Common myeloid progenitor, CD34-positive (primary cell): ENCODE data around the gene CEP41.
A peak's percentile ranks its signal among the peaks of the same experiment; 100 is the strongest.

Source experiments
- CTCF ChIA-PET: fragments of 350-600 bp; sonication (Branson Sonifier 250); formaldehyde crosslinking; loops from one replicate; lab custom pipeline; 2021; ENCODE audit warnings: antibody characterized with exemption; lab: Charles Lee
- POLR2A ChIA-PET: fragments of 350-600 bp; sonication (Branson Sonifier 250); formaldehyde crosslinking; loops from one replicate; lab custom pipeline; 2021; ENCODE audit warnings: antibody characterized with exemption; lab: Charles Lee
- DNase-seq, 3 donors: peaks; one replicate each; pipeline versions ENCODE4 v3.0.0 to v3.0.0-alpha.2; 2013
- H3K27ac ChIP-seq, 2 experiments: 1 replicate in 1 of 2; 2 replicates in 1 of 2; pipeline ENCODE4 v1.7.0; 2013; ENCODE audit warnings: inconsistent platforms in 2 of 2, low read length in 2 of 2, mild to moderate bottlenecking in 2 of 2, low read depth in 1 of 2, moderate library complexity in 1 of 2; ENCODE audit not compliant: severe bottlenecking in 2 of 2, insufficient read depth in 1 of 2, poor library complexity in 1 of 2
- H3K27me3 ChIP-seq, 5 experiments: replicated peaks in 2 of 5; 1 replicate in 3 of 5; 2 replicates in 2 of 5; pipeline versions ENCODE4 v1.6.1 to v1.7.0; 2013; ENCODE audit warnings: low read length in 4 of 5, mild to moderate bottlenecking in 2 of 5, moderate library complexity in 2 of 5, inconsistent platforms in 1 of 5; ENCODE audit not compliant: insufficient read depth in 5 of 5, control insufficient read depth in 4 of 5
- H3K36me3 ChIP-seq, 4 experiments: 1 replicate in 2 of 4; 2 replicates in 2 of 4; pipeline versions ENCODE4 v1.6.1 to v1.7.0; 2013; ENCODE audit warnings: low read length in 3 of 4, control low read depth in 1 of 4, mild to moderate bottlenecking in 1 of 4; ENCODE audit not compliant: control insufficient read depth in 4 of 4, insufficient read depth in 4 of 4
- H3K4me1 ChIP-seq, 4 experiments: 1 replicate in 3 of 4; 2 replicates in 1 of 4; pipeline versions ENCODE4 v1.6.1 to v1.7.1; 2013; ENCODE audit warnings: low read length in 3 of 4, mild to moderate bottlenecking in 3 of 4, control low read depth in 1 of 4, inconsistent platforms in 1 of 4, moderate library complexity in 1 of 4; ENCODE audit not compliant: control insufficient read depth in 4 of 4, insufficient read depth in 4 of 4; ENCODE audit errors: control extremely low read depth in 1 of 4
- H3K4me3 ChIP-seq, 7 experiments: 1 replicate in 4 of 7; 2 replicates in 3 of 7; pipeline versions ENCODE4 v1.5.1 to v1.7.0; 2013; ENCODE audit warnings: mild to moderate bottlenecking in 7 of 7, low read length in 6 of 7, moderate library complexity in 6 of 7, inconsistent platforms in 2 of 7, low read depth in 2 of 7, control low read depth in 1 of 7; ENCODE audit not compliant: insufficient read depth in 4 of 7, control insufficient read depth in 1 of 7; ENCODE audit errors: extremely low read depth in 1 of 7
- H3K9me3 ChIP-seq, 5 experiments: 1 replicate in 4 of 5; 2 replicates in 1 of 5; pipeline versions ENCODE4 v1.6.1 to v1.7.1; 2013; ENCODE audit warnings: low read length in 4 of 5, mild to moderate bottlenecking in 2 of 5, inconsistent platforms in 1 of 5, low read depth in 1 of 5, moderate library complexity in 1 of 5; ENCODE audit not compliant: control insufficient read depth in 4 of 5, insufficient read depth in 2 of 5; ENCODE audit errors: control extremely low read depth in 1 of 5
- WGBS: methylation state at CpG from one replicate; pipeline ENCODE4 v1.1.5; 2013; ENCODE audit not compliant: insufficient coverage; 5-methylcytosine and 5-hydroxymethylcytosine counted together

CEP41 gene

DNA sequence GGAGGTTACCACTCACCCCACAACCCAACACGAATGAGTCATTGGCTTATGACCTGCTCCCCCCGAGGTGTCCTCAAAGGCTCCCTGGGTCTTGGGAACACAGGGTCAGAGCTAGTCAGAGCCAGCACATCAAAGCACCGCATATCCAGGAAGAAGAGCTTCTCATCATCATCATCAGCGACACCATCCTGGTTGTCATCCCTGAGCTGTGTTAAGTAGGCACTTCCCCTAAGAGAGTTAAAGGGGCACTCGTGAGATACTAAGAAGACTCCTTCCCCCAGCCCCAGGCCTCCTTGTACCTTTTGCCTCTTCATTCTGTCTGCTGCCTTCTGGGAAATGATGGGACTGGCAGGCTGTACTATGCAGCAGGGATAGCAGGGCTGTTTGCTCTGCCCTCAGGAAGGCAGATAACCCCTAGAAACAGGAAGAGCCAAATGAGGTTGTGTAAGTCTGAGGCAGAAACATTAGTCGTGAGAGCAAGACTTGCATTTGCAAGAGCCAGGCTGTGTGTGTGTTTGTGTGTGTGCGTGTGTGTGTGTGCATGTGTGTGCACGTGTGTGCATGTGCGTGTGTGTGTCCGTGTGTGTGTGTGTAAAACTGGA lies 71.6 kb downstream of the CEP41 start:
- WGBS, result 55% methylated on average over 5 of the region's 10 CpGs
- Histone ChIP-seq H3K36me3 (no peaks in the 10 kb centered on the region), H3K4me3 (peak overlapping the region in 1 of 7 experiments; percentile 13), H3K27ac (peak overlapping the region in 1 of 2 experiments; percentile 32), H3K9me3 (peaks cover 0 to 4% (median 0%) of the 10 kb centered on the region in 5 experiments), H3K27me3 (no peaks in the 10 kb centered on the region), H3K4me1 (peaks cover 0 to 59% (median 38%) of the 10 kb centered on the region in 4 experiments)
- peak; percentile 47 to 73 (median 62) for DNase-seq
- POLR2A ChIA-PET, result no interaction called here
- CTCF ChIA-PET, result no interaction called here

DNA sequence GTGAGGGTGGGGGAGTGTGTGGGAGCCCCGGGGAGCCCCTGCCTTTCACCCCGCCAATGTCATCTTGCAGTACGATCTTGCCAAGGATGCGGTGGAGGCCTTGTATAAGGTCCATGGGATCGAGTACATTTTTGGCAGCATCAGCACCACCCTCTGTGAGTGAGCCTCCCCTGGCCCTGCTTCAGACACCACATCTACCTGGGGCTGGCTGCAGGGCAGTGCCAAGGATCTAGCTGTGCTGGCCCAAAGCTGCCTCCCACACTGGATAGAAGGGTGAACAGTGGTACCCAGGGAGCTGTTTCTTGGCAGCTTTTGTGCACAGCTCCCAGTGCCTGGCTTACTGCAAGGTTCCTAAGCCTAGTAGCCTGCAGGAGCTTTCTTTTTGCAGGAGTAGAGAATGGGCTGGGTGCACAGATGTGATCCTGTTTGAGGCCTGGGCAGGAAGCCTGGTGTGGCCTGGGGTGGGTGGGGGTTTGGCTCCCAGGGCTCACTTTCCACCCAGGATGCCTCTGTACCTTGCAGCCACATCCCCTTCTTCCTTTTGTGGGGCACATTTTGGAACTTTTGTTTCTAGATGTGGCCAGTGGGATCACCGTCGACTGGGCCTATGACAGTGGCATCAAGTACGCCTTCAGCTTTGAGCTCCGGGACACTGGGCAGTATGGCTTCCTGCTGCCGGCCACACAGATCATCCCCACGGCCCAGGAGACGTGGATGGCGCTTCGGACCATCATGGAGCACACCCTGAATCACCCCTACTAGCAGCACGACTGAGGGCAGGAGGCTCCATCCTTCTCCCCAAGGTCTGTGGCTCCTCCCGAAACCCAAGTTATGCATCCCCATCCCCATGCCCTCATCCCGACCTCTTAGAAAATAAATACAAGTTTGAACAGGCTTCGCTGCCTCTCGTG lies 72.7 kb downstream of the CEP41 start:
- H3K4me3 ChIP-seq, result peak overlapping the region in 1 of 7 experiments; percentile 25
- 77% methylated on average over 18 of the region's 19 CpGs for WGBS
- POLR2A ChIA-PET, result no interaction called here
- peaks cover 0 to 55% (median 37%) of the 10 kb centered on the region in 4 experiments for H3K4me1 ChIP-seq
- CTCF ChIA-PET, result no interaction called here
- DNase-seq, result peak; percentile 22 to 88 (median 82)
- peaks cover 0 to 4% (median 0%) of the 10 kb centered on the region in 5 experiments for H3K9me3 ChIP-seq
- H3K27me3 ChIP-seq, result no peaks in the 10 kb centered on the region
- H3K27ac ChIP-seq, result peak overlapping the region; percentile 4 to 12
- H3K36me3 ChIP-seq, result no peaks in the 10 kb centered on the region

DNA sequence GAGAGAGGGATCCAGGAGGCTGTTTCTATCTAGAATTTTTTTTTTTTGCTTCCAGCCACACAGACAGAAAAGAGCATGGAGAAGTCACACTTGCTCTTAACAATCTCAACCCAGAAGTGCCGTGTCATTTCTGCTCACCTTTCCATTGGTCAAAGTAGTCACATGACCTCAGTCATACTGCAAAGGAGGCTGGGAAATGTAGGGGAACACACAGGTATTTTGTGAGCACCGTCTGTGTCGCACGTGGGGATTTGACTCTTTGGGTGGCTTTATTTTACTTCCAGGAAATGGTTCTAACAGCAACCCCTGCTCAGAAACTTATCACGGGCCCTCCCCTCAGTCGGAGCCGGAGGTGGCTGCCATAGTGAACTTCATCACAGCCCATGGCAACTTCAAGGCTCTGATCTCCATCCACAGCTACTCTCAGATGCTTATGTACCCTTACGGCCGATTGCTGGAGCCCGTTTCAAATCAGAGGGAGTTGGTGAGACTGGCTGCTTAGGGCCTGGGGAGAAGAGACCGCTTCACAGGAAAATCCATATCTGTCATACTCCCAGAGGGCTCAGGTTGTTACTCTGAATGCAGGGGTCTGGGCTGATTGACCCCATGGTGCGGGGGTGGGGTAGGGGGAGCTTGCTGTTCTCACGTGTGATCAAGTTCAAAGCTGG lies 73.6 kb downstream of the CEP41 start:
- no peak overlapping the region for H3K4me3 ChIP-seq
- no peak overlapping the region for H3K27ac ChIP-seq
- H3K36me3 ChIP-seq, result no peaks in the 10 kb centered on the region
- peaks cover 0 to 46% (median 34%) of the 10 kb centered on the region in 4 experiments for H3K4me1 ChIP-seq
- no peaks in the 10 kb centered on the region for H3K27me3 ChIP-seq
- ChIA-PET POLR2A (no interaction called here), CTCF (no interaction called here)
- no peak for DNase-seq
- 99% methylated on average over 8 of the region's 13 CpGs for WGBS
- peaks cover 0 to 4% (median 0%) of the 10 kb centered on the region in 5 experiments for H3K9me3 ChIP-seq

DNA sequence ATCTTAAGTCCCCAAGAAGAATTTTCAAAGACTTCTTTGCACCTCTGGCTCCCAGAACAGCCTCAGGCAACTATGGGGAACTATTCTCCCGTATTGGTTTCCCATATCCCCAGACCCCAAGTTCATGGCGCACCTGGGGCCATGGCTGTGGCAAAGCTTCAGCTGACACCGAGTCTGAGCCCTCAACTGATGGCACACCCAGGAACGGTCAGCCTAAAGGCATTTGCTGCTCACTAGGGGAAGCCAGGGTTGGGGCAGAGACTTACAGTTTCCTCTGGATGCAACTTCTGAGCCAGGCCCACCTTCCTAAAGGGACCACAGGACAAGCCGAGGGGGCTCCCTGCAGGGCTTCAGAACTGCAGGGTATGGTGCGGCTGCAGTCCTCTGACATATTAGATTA lies 74.3 kb downstream of the CEP41 start:
- no peak overlapping the region for H3K27ac ChIP-seq
- ChIA-PET CTCF (no interaction called here), POLR2A (no interaction called here)
- DNase-seq, result no peak
- H3K4me1 ChIP-seq, result peaks cover 0 to 46% (median 34%) of the 10 kb centered on the region in 4 experiments
- WGBS, result 96% methylated on average over 6 of the region's 6 CpGs
- H3K4me3 ChIP-seq, result no peak overlapping the region
- H3K27me3 ChIP-seq, result no peaks in the 10 kb centered on the region
- no peaks in the 10 kb centered on the region for H3K9me3 ChIP-seq
- H3K36me3 ChIP-seq, result no peaks in the 10 kb centered on the region

DNA sequence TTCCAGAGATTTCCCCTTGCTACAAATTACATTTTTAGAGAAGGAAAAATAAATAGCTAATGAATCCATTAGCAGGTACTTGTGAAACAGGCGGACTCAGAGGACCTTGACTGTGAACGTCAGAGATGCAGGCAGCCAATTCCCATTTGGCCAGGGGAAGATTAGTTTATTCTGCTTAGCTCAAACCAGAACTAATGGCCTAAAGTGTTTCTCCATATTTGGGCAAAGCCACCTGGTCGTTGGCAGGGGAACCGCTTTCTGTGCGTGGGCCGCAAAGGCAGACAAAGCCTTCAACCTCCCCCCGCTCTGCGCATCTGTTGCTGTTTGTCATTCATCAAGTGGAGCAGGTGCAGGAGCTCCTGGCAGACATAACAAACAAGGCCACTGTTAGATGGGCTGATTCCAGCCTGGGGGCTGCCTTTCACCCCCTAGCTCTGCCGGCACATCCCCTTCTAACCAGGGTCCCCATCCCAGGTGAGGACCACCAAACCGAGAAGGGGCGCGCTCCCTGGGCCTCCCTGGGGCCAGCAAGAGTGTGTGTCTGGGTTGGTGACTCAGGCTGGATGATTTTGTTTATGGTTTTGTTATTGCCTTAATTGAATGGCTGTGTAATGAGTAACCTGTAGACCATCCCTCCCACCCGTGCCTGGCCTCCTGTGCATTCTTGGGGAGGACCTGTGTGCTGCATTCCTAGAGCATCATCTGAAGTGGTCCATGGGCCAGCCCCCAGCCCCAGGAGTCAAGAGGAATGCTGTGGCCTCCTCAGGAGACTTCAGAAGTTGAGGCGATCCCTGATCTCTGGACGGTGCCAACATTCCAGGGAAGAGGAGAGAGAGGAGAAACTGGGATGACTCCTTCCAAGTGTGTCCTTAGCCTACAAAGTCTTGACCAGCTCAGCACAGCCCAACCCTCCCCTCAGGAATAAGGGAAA lies 75.0 kb downstream of the CEP41 start:
- peak in 1 of 3 donors; percentile 44 for DNase-seq
- Histone ChIP-seq H3K9me3 (peaks cover 0 to 3% (median 0%) of the 10 kb centered on the region in 5 experiments), H3K27me3 (no peaks in the 10 kb centered on the region), H3K4me3 (no peak overlapping the region), H3K4me1 (peaks cover 0 to 42% (median 34%) of the 10 kb centered on the region in 4 experiments), H3K27ac (no peak overlapping the region), H3K36me3 (no peaks in the 10 kb centered on the region)
- CTCF ChIA-PET, result no interaction called here
- WGBS, result 94% methylated on average over 13 of the region's 15 CpGs
- POLR2A ChIA-PET, result no interaction called here

DNA sequence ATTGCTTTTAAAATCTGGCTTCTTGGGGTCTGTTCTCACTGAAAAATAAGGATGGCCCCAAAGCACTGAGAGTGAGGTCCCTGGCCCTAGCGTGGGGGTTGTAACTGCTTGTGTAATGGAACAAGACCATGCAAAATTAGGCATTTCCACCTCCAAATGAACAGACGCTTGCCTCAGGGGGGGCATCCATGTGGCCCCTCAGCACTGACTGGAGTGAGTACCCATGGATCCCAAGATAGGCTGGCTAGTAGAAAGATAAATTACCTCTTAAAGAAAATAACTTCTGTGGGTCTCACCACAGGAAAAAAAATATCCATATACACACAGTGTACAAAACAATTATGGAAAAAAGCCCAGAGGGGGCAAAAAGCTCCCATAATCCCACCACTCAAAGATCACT lies 75.7 kb downstream of the CEP41 start:
- Histone ChIP-seq H3K9me3 (peaks cover 0 to 7% (median 2%) of the 10 kb centered on the region in 5 experiments), H3K27ac (no peak overlapping the region), H3K4me1 (peaks cover 0 to 36% (median 34%) of the 10 kb centered on the region in 4 experiments), H3K36me3 (no peaks in the 10 kb centered on the region), H3K4me3 (no peak overlapping the region), H3K27me3 (no peaks in the 10 kb centered on the region)
- no peak for DNase-seq
- CTCF ChIA-PET, result no interaction called here
- POLR2A ChIA-PET, result no interaction called here
- WGBS, result 95% methylated on average over 2 of the region's 2 CpGs
